Measurements from ENCODE around the gene ERCC6L.
"Not testable (repeated sequence)": the region's sequence is repeated elsewhere in the genome, so short reads cannot be mapped to it uniquely, and the experiment has no call there.

Gene ERCC6L

DNA sequence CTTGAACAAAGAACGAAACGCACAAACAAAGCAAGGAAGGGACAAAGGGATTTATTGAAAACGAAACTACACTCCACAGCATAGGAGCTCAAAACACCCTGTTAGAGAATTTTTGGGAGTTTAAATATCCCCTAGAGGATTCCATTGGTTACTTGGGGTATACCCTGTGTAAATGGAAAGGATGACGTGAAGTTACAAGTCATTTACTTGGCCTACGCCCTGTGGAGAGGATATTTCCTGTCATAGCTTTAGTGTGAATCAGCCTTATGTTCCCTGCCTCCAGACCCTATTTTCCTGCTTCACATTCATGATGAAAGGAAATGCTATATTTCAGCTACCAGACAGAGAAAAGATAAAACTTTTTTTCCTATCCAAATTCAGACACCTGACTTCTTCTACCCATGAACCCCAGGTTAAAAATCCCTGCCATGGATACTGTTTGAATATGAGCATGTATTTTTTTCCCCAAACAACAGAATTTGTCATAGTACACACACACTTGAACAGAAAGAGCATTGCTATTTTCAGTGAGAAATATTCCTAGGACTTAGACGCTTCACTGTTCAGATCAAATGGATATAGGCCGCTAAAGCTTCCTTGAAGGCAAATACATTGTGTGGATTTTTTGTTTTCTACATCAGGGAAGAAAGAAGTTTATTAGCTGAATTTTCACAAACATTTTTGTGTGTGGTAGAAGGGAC, 36.8 kb downstream of the ERCC6L start:
- DNase-seq (ENCODE audit: extremely low spot score), result no peak
- ChIA-PET CTCF (interaction anchor here (0.6 kb wide), 1 partner anchor 16 kb away, joined by 4 read pairs; no protein-coding TSS in a partner anchor), POLR2A (interaction anchor here (0.6 to 2.6 kb wide), 3 partner anchors 21 to 48 kb away, joined by 3 to 8 read pairs (median 3); partner anchors contain the start of gene PIN4)
- TF ChIP-seq CTBP1 (IDR thresholded peaks at IDR 0.05; ENCODE audit: borderline replicate concordance), result no peak
- no peak for TF ChIP-seq ZNF384 (IDR thresholded peaks at IDR 0.05)

DNA sequence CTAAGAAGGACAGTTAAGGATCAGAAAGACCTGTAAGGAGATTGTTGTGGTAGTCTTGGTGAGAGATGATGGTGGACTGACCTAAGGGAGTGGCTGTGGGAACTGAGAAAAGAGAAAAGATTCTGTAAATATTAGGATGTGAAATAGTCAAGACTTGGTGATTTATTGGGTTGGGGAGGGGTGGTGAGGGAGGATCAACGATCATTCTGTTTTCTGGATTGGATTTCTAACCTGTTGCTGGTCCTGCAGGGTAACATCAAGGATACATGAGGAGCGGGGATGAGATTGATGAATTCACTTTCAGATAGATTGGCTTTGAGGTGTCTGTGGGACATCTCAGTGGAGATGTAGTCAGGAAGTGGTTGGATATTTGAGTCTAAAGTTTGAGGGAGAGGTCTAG, 55.9 kb downstream of the ERCC6L start:
- ChIA-PET CTCF (no interaction called here), POLR2A (interaction anchor here (2.5 kb wide), 1 partner anchor 16 kb away, joined by 5 read pairs; no protein-coding TSS in a partner anchor)
- no peak for DNase-seq (ENCODE audit: extremely low spot score)
- TF ChIP-seq FOXA1 (IDR thresholded peaks at IDR 0.05) (no peak), FOXM1 (IDR thresholded peaks at IDR 0.05; ENCODE audit: borderline replicate concordance) (no peak), FOXK2 (IDR thresholded peaks at IDR 0.05) (no peak), SP1 (IDR thresholded peaks at IDR 0.05) (no peak), BHLHE40 (IDR thresholded peaks at IDR 0.05; ENCODE audit: borderline replicate concordance) (no peak), ELF4 (IDR thresholded peaks at IDR 0.05) (no peak), NFRKB (IDR thresholded peaks at IDR 0.05) (no peak), ZNF384 (IDR thresholded peaks at IDR 0.05) (no peak), LEF1 (IDR thresholded peaks at IDR 0.05; ENCODE audit: borderline replicate concordance) (no peak), ARNT (IDR thresholded peaks at IDR 0.05) (no peak)

DNA sequence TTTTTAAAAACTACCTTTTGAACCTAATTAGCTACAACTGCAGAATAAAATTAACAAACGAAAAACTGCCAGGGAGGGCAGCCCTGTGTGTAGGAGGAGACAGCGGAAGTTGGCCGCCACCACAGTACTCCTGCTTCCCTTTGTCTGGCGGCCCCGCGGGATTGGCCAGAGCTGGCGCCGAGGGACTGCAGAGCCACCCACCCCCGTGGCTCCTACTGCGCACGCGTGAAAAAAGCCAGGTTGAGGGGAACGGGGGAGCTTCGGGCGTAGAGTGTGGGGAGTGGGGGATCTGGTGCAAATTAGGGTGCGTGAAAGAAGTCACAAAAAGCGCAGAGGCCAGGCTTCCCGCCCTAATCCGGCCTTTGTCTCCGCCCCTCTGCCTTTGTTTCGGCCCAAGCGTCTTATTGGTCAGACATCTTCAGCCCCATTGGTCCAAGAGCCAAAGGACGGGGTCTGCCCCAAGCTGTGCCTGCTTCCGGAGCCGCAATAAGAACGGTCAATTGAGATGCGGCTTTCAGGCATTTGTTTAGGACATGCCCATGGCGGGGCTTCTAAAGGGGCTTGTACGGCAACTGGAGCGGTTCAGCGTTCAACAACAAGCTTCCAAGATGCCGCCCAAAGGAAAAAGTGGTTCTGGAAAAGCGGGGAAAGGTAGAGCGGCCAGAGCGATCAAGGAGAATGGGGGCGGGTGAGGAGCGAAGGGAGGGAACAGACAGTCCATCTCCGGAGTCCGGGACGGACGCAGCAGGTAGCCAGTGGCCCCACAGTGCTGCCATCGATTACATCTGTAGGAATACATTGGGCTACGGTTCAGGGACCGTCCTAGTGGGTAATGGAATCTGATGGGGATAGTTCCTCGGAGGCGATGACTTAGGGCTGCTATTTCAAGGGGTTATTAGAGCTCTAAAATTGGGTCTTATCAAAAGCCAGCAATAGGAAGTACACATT, 57.4 kb downstream of the ERCC6L start, which contains the start of gene PIN4:
Gene PIN4 (plus strand): TSS at position 580 of the 948 bp plus-strand sequence. CDS start 29 bp downstream, at position 609.
- TF ChIP-seq LEF1 (IDR thresholded peaks at IDR 0.05; ENCODE audit: borderline replicate concordance) (no peak), FOXK2 (IDR thresholded peaks at IDR 0.05) (peak; percentile 93), FOXM1 (IDR thresholded peaks at IDR 0.05; ENCODE audit: borderline replicate concordance) (peak; percentile 73), NFRKB (IDR thresholded peaks at IDR 0.05) (peak; percentile 46; the same call in 1 of the 2 replicates), ELF4 (IDR thresholded peaks at IDR 0.05) (peak; percentile 50), L3MBTL2 (conservative IDR thresholded peaks at IDR 0.05) (peak; percentile 94)
- TF ChIP-seq, protein P1, sequence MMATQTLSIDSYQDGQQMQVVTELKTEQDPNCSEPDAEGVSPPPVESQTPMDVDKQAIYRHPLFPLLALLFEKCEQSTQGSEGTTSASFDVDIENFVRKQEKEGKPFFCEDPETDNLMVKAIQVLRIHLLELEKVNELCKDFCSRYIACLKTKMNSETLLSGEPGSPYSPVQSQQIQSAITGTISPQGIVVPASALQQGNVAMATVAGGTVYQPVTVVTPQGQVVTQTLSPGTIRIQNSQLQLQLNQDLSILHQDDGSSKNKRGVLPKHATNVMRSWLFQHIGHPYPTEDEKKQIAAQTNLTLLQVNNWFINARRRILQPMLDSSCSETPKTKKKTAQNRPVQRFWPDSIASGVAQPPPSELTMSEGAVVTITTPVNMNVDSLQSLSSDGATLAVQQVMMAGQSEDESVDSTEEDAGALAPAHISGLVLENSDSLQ (IDR thresholded peaks at IDR 0.05), result no peak
- POLR2A ChIA-PET, result interaction anchor here (0.7 to 2.5 kb wide), 37 partner anchors 9 to 533 kb away, joined by 3 to 19 read pairs (median 4); partner anchors contain the start of genes ERCC6L, RPS4X and RTL5
- CTCF ChIA-PET, result interaction anchor here (0.6 to 1.2 kb wide), 5 partner anchors 13 to 183 kb away, joined by 3 to 5 read pairs (median 3); no protein-coding TSS in a partner anchor
- DNase-seq (ENCODE audit: extremely low spot score), result peak; percentile 96

DNA sequence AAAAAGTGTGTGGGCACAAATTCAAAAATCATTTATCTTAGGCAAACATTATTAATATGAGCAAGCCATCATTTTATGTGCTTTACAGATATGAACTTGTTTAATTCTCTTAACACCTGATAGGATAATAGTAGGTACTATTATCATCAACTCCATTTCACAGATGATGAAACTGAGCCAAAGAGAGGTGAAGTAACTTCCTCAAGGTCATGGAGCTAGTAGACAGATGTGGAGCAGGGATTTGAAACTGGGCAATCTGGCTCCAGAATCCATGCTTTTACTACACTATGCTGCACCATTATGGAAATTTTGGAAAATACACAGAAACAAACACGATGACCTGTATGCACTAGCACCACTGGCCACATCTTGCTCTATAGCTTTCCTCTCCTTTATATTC, 58.3 kb downstream of the ERCC6L start:
- ChIA-PET POLR2A (interaction anchor here (0.5 to 2.5 kb wide), 25 partner anchors 9 to 534 kb away, joined by 3 to 19 read pairs (median 5); partner anchors contain the start of genes ERCC6L, RPS4X and RTL5), CTCF (interaction anchor here (0.6 to 1.2 kb wide), 3 partner anchors 55 to 162 kb away, joined by 3 to 5 read pairs (median 3); no protein-coding TSS in a partner anchor)
- no peak for DNase-seq (ENCODE audit: extremely low spot score)
- TF ChIP-seq FOXA1 (IDR thresholded peaks at IDR 0.05), result no peak
- TF ChIP-seq NFRKB (IDR thresholded peaks at IDR 0.05), result no peak
- TF ChIP-seq, protein P1 (IDR thresholded peaks at IDR 0.05), result no peak
- TF ChIP-seq FOXM1 (IDR thresholded peaks at IDR 0.05; ENCODE audit: borderline replicate concordance), result no peak
- TF ChIP-seq ARNT (IDR thresholded peaks at IDR 0.05), result no peak
- TF ChIP-seq SP1 (IDR thresholded peaks at IDR 0.05), result no peak
- TF ChIP-seq ZNF384 (IDR thresholded peaks at IDR 0.05), result no peak
- TF ChIP-seq TARDBP (IDR thresholded peaks at IDR 0.05), result no peak
- TF ChIP-seq BHLHE40 (IDR thresholded peaks at IDR 0.05; ENCODE audit: borderline replicate concordance), result no peak
- no peak for TF ChIP-seq FOXK2 (IDR thresholded peaks at IDR 0.05)
- no peak for TF ChIP-seq CTBP1 (IDR thresholded peaks at IDR 0.05; ENCODE audit: borderline replicate concordance)
- no peak for TF ChIP-seq ELF4 (IDR thresholded peaks at IDR 0.05)
- no peak for TF ChIP-seq LEF1 (IDR thresholded peaks at IDR 0.05; ENCODE audit: borderline replicate concordance)

DNA sequence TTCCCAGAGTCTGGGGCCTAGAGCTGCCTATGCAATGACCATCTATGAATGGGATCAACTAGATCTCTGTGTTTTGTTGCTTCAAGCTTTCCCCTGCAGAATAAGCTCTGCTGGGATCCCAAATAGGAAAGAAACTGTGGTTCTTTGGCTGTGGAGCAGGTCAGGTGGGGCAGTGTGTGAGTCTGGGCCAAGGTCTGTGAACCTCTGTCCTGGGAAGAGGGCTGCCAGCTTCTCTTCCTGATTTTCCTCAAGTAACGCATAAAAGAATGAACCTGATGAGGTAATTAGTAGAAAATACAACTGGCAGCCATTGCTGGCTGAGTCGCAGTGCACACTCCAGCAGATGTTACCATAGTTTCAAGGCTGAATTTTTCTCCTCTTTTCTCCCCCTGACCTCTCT, 61.8 kb downstream of the ERCC6L start:
- ChIA-PET POLR2A (interaction anchor here (0.6 kb wide), 1 partner anchor 62 kb away, joined by 3 read pairs; the partner anchor contains the start of gene ERCC6L), CTCF (no interaction called here)
- TF ChIP-seq BHLHE40 (IDR thresholded peaks at IDR 0.05; ENCODE audit: borderline replicate concordance), result no peak
- TF ChIP-seq L3MBTL2 (conservative IDR thresholded peaks at IDR 0.05), result no peak
- no peak for TF ChIP-seq ARNT (IDR thresholded peaks at IDR 0.05)
- no peak for TF ChIP-seq SUZ12 (IDR thresholded peaks at IDR 0.05)
- TF ChIP-seq LEF1 (IDR thresholded peaks at IDR 0.05; ENCODE audit: borderline replicate concordance), result no peak
- DNase-seq (ENCODE audit: extremely low spot score), result no peak

DNA sequence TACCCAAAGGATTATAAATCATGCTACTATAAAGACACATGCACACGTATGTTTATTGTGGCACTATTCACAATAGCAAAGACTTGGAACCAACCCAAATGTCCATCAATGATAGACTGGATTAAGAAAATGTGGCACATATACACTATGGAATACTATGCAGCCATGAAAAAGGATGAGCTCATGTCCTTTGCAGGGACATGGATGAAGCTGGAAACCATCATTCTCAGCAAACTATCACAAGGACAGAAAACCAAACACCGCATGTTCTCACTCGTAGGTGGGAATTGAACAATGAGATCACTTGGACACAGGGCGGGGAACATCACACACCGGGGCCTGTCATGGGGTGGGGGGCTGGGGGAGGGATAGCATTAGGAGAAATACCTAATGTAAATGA, 62.5 kb downstream of the ERCC6L start:
- CTCF ChIA-PET; DNase-seq (ENCODE audit: extremely low spot score); POLR2A ChIA-PET: not testable (repeated sequence)

Measured in HEK293T (cell line).